GM19193 (cell line): ENCODE data around the gene ZNF581.
A peak's percentile ranks its signal among the peaks of the same experiment; 100 is the strongest.

Experiments
- POLR2A ChIP-seq: IDR thresholded peaks from 4 replicates; pipeline ENCODE4 v1.6.1; 2011; ENCODE audit not compliant: insufficient read depth, insufficient read length; ENCODE audit errors: extremely low read depth

The ZNF581 gene

GRCh38 chr19:55618426-55618825 lies 25.0 kb upstream of the ZNF581 start:
- TF ChIP-seq POLR2A, result no peak

DNA sequence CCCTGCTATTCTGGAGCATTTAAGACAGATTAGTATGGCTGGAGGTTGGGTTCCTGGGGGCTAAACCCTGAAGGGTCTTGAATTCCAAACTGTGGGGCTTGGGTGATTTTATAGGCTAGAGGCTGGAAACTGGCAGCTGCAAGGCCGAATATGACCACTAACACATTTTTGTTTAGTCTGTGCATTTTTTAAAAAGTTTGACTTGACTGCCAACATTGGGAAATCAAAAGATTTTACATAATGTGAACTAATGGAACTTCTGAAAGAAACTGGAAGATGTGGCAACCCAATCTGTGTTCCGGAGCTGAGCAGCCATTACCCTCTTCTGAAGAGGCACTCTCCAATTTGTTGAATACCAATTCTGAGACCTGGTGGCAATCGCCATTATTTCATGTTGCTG lies 24.2 kb upstream of the ZNF581 start:
- no peak for TF ChIP-seq POLR2A

DNA sequence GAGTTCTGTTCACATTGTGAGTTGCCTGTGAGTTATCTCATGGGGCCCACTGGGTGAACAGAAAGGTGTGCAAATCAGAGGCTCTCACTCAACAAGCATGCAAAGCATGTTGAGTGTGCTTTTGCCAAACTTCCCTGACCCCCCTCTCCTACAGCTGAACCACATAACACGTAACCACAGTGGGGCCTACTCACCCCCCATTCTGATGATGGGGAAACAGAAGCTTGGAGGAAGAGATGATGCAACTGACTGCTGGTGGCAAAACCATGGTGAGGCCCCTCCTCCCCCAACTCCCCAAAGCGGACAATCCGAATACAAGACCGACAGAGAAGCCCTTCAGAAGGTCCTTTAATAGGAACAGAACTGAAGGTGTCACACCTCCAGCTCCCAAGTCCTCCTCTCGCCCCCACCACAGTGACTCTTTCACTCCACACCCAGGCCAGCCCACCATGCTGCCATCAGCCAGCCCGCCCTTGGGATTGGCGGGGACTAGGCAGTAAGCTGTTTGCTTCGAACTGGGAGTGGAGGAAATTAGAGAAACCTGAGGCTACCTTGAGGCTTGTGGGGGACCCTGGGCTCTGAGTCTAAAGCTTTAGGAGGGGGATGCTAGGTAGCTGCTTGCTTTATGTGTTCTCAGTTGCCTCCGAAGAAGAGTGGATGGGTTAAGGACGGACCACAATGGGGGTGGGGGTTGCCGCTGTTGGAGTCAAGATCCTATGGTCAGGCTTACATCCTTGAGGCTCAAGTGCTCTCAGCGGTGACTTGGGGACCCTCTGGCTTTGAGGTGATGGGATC lies 22.8 kb upstream of the ZNF581 start:
- no peak for TF ChIP-seq POLR2A

DNA sequence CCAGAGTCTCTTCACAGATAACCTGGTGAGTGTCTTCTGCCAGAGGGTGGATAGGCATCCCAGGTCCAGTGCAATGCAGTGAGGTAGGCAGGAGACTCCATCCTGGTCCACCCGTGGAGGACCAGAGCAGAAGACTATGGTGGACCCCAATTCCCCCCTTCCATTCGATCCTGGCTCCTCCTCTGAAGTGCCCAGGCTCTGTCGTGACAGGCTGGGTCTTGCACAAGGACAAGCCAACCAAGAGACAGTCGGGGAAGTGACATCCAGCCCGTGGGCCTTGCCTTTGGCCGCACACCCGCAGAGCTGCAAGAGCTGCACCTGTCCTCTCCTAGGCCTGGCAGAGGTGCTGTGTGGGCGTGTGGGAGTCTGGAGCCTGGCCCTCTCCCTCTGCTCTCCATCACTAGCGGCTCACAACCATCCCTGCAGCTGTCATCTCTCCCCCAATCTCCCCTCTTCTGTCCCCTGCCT lies 22.2 kb upstream of the ZNF581 start:
- TF ChIP-seq POLR2A, result no peak

- peak; percentile 6 for TF ChIP-seq POLR2A
Observed at GRCh38 chr19:55621673-55622231, 21.7 kb upstream of the ZNF581 start.

- no peak for TF ChIP-seq POLR2A
Observed at GRCh38 chr19:55622242-55622969, 21.0 kb upstream of the ZNF581 start.

- no peak for TF ChIP-seq POLR2A
Observed at GRCh38 chr19:55623130-55623529, 20.3 kb upstream of the ZNF581 start.

GRCh38 chr19:55623561-55623960 lies 19.9 kb upstream of the ZNF581 start:
- no peak for TF ChIP-seq POLR2A

- TF ChIP-seq POLR2A, result peak; percentile 84
Observed at GRCh38 chr19:55624109-55625003, 19.1 kb upstream of the ZNF581 start, which contains the start of gene ZNF784. TSS of gene ZNF784 (minus strand) at chr19:55624566. CDS start at chr19:55624561, 5 bp downstream.

GRCh38 chr19:55625004-55625326 lies 18.5 kb upstream of the ZNF581 start:
- TF ChIP-seq POLR2A, result no peak

- no peak for TF ChIP-seq POLR2A
Observed at GRCh38 chr19:55626350-55626749, 17.1 kb upstream of the ZNF581 start.

- TF ChIP-seq POLR2A, result no peak
Observed at GRCh38 chr19:55632463-55632834, 11.0 kb upstream of the ZNF581 start.

- TF ChIP-seq POLR2A, result no peak
Observed at GRCh38 chr19:55633861-55634260, 9.6 kb upstream of the ZNF581 start.

DNA sequence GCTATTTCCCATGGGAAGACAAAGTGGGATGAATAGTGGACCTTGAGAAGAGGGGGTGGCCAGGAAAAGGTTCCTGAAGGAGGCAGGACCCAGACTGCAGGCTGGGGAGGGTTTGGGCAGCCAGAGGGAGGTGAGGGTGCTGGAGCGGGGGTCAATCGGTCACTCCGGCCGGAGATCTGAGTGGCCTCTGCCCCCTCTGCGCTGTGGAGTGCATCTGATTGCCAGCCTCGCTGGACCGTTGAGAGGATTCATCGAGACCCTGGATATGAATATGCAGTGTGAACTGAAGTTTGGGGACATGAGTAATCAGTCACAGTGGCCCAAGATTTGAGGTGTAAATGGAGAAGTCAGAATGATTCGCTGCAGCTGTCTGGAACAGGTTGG lies 8.1 kb upstream of the ZNF581 start:
- TF ChIP-seq POLR2A, result no peak
